PC-9 (cell line): Measurements from ENCODE around the gene FUBP3. TPM values are rescaled to one million over a fixed set of nuclear protein-coding genes. Genes with fewer than 3 reads are reported as not detected.

ENCODE experiments used
- BruUV-seq: library from RNA; stranded (reverse); fragments of 400-500 nt; replicated peaks from 2 replicates; lab custom pipeline; 2021; lab: Mats Ljungman, UMichigan
- CTCF ChIA-PET: fragments of 300-600 bp; sonication (Branson Sonifier 250); formaldehyde crosslinking; loops from one replicate; lab custom pipeline; 2022; ENCODE audit warnings: antibody characterized with exemption; lab: Charles Lee
- POLR2A ChIA-PET: fragments of 300-600 bp; sonication (Branson Sonifier 250); formaldehyde crosslinking; loops from one replicate; lab custom pipeline; 2022; ENCODE audit warnings: antibody characterized with exemption; ENCODE audit not compliant: unreplicated experiment; lab: Charles Lee
- DNase-seq, 2 experiments: peaks; one replicate each; pipeline versions ENCODE4 v3.0.0 to v3.0.0-alpha.2; 2015 to 2022; ENCODE audit warnings: mixed read lengths in 1 of 2
- H2AFZ ChIP-seq: fragments of 200-600 bp; sonication (generic); 2 replicates; pipeline ENCODE4 v1.8.1; 2017; ENCODE audit warnings: antibody characterized with exemption
- H3F3A ChIP-seq: fragments of 200-600 bp; sonication (generic); 2 replicates; pipeline ENCODE4 v1.8.1; 2017; ENCODE audit warnings: antibody characterized with exemption, mild to moderate bottlenecking, low read depth; ENCODE audit not compliant: insufficient read depth
- H3K27ac ChIP-seq: fragments of 200-600 bp; sonication (generic); 2 replicates; pipeline ENCODE4 v1.6.1; 2016; ENCODE audit warnings: mixed run types
- H3K27me3 ChIP-seq: fragments of 200-600 bp; sonication (generic); 2 replicates; pipeline ENCODE4 v1.6.1; 2016; ENCODE audit warnings: low read depth, mixed run types; ENCODE audit not compliant: insufficient read depth
- H3K36me3 ChIP-seq: fragments of 200-600 bp; sonication (generic); 2 replicates; pipeline ENCODE4 v1.6.1; 2016; ENCODE audit warnings: low read depth, mixed run types
- H3K4me1 ChIP-seq: fragments of 200-600 bp; sonication (generic); replicated peaks from 2 replicates; pipeline ENCODE4 v1.6.1; 2016; ENCODE audit warnings: mixed run types; ENCODE audit not compliant: insufficient read depth
- H3K4me2 ChIP-seq: fragments of 200-600 bp; sonication (generic); 2 replicates; pipeline ENCODE4 v1.6.1; 2017; ENCODE audit warnings: mixed run types
- H3K4me3 ChIP-seq: fragments of 200-600 bp; sonication (generic); 2 replicates; pipeline ENCODE4 v1.6.1; 2016; ENCODE audit warnings: mixed run types
- H3K79me2 ChIP-seq: fragments of 200-600 bp; sonication (generic); 2 replicates; pipeline ENCODE4 v1.6.1; 2017; ENCODE audit warnings: low read depth, mixed run types
- H3K9me2 ChIP-seq: fragments of 200-600 bp; sonication (generic); 2 replicates; pipeline ENCODE4 v1.8.1; 2017; ENCODE audit warnings: mild to moderate bottlenecking; ENCODE audit not compliant: insufficient read depth
- H3K9me3 ChIP-seq: fragments of 200-600 bp; sonication (generic); 2 replicates; pipeline ENCODE4 v1.8.1; 2016; ENCODE audit warnings: low read depth; ENCODE audit not compliant: insufficient read depth
- H4K20me1 ChIP-seq: fragments of 200-600 bp; sonication (generic); 2 replicates; pipeline ENCODE4 v1.8.1; 2017; ENCODE audit not compliant: insufficient read depth
- CTCF ChIP-seq: fragments of 200-600 bp; sonication (generic); conservative IDR thresholded peaks from 2 replicates; pipeline ENCODE4 v1.6.1; 2017; ENCODE audit warnings: mixed run types, antibody characterized with exemption, mild to moderate bottlenecking, moderate library complexity
- EZH2 ChIP-seq: fragments of 200-600 bp; sonication (generic); IDR thresholded peaks from 2 replicates; pipeline ENCODE4 v1.8.0; 2017; ENCODE audit warnings: antibody characterized with exemption, low read depth
- intact Hi-C: fragments of 100-400 bp; cut with micrococcal nuclease; formaldehyde crosslinking; loops from one replicate; pipeline ENCODE4 v1.10.0; 2022; ENCODE audit not compliant: unreplicated experiment
- total RNA-seq: library from RNA; stranded (reverse); gene quantifications from 2 replicates; pipeline ENCODE4 v1.2.3, GENCODE V29; 2021

Gene FUBP3
- total RNA-seq, 1 experiment from 2014 or later, result 75.6 TPM

- CTCF ChIA-PET, result no interaction called here
- intact Hi-C loops, result no loop called here
- no peaks in the 10 kb centered on the region for H3F3A ChIP-seq
Measured at GRCh38 chr9:130672933-130673615, 93.7 kb downstream of the FUBP3 start.

GRCh38 chr9:130675396-130675795 is 96.0 kb downstream of the FUBP3 start:
- Histone ChIP-seq H3K27ac (no peak overlapping the region), H3K9me3 (no peaks in the 10 kb centered on the region), H3F3A (no peaks in the 10 kb centered on the region), H3K9me2 (no peaks in the 10 kb centered on the region), H4K20me1 (no peaks in the 10 kb centered on the region), H3K79me2 (no peaks in the 10 kb centered on the region), H3K36me3 (no peaks in the 10 kb centered on the region), H3K4me1 (no peaks in the 10 kb centered on the region), H3K4me3 (no peak overlapping the region), H2AFZ (no peak overlapping the region), H3K27me3 (no peaks in the 10 kb centered on the region; the same call in 1 of the 2 replicates), H3K4me2 (no peak overlapping the region)
- BruUV-seq, result no TSS peak
- ChIA-PET CTCF (no interaction called here), POLR2A (interaction anchor here (0.6 kb wide), 1 partner anchor 185 kb away, joined by 3 read pairs; no protein-coding TSS in a partner anchor)
- DNase-seq, result no peak
- intact Hi-C loops, result no loop called here
- TF ChIP-seq EZH2 (no peak), CTCF (no peak)

More at GRCh38 chr9:130672933-130673615, 93.7 kb downstream of the FUBP3 start:
- Histone ChIP-seq H3K9me3 (no peaks in the 10 kb centered on the region), H3K27ac (no peak overlapping the region), H3K9me2 (no peaks in the 10 kb centered on the region), H3K4me3 (no peak overlapping the region), H3K79me2 (no peaks in the 10 kb centered on the region), H3K27me3 (no peaks in the 10 kb centered on the region; the same call in 1 of the 2 replicates), H4K20me1 (no peaks in the 10 kb centered on the region), H3K4me2 (no peak overlapping the region), H2AFZ (no peak overlapping the region), H3K36me3 (no peaks in the 10 kb centered on the region), H3K4me1 (no peaks in the 10 kb centered on the region)
- no TSS peak for BruUV-seq
- POLR2A ChIA-PET, result no interaction called here
- DNase-seq, result no peak
- TF ChIP-seq CTCF (no peak), EZH2 (no peak)

DNA sequence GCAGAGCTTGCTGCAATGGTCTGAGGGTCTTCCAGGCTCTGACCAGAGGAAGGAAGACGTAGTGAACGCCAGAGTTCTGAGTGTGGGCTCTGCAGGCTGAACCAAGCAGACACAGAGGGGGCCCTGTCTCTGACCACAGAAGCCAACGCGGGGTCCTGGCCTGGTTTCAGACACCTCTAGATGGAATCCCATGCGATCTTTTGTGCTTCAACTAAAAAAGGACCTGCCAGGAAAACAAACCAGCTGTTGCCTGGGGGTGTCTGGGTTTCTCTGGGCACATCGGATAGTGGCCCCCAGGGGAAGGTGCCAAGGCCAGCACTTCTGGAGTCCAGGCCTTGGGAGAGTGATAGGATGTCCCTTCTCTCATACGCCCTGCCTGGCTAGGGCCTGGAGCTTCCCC is 97.9 kb downstream of the FUBP3 start:
- Histone ChIP-seq H3K27ac (no peak overlapping the region), H3K36me3 (no peaks in the 10 kb centered on the region), H3K9me3 (no peaks in the 10 kb centered on the region), H3K9me2 (no peaks in the 10 kb centered on the region), H3K4me2 (no peak overlapping the region), H2AFZ (no peak overlapping the region), H4K20me1 (no peaks in the 10 kb centered on the region), H3K27me3 (no peaks in the 10 kb centered on the region; the same call in 1 of the 2 replicates), H3F3A (no peaks in the 10 kb centered on the region), H3K79me2 (no peaks in the 10 kb centered on the region), H3K4me1 (peaks cover 4% of the 10 kb centered on the region), H3K4me3 (no peak overlapping the region)
- BruUV-seq, result no TSS peak
- TF ChIP-seq CTCF, result no peak
- no peak for TF ChIP-seq EZH2
- CTCF ChIA-PET, result interaction anchor here (0.7 kb wide), 1 partner anchor 85 kb away, joined by 3 read pairs; no protein-coding TSS in a partner anchor
- no peak for DNase-seq
- intact Hi-C loops, result no loop called here
- POLR2A ChIA-PET, result no interaction called here
